Osteoblast (primary cell): ENCODE measurements around the gene YIPF2. TPM values are rescaled to one million over a fixed set of nuclear protein-coding genes. Genes with fewer than 3 reads are reported as not detected.

Experiments used
- DNase-seq: peaks from one replicate; pipeline ENCODE4 v3.0.0; 2011; ENCODE audit warnings: low spot score, mixed read lengths; ENCODE audit not compliant: insufficient read length; ENCODE audit errors: missing footprints
- H2AFZ ChIP-seq: 2 replicates; pipeline ENCODE4 v1.6.0; 2011; ENCODE audit warnings: mild to moderate bottlenecking, low read length
- H3K27ac ChIP-seq: 2 replicates; pipeline ENCODE4 v1.5.1; 2011; ENCODE audit warnings: mild to moderate bottlenecking, low read depth, low read length, moderate library complexity
- H3K27me3 ChIP-seq: 2 replicates; pipeline ENCODE4 v1.6.0; 2012; ENCODE audit warnings: mild to moderate bottlenecking, control low read depth, inconsistent platforms, low read length, moderate library complexity; ENCODE audit not compliant: insufficient read depth
- H3K36me3 ChIP-seq: 2 replicates; pipeline ENCODE4 v1.5.1; 2011; ENCODE audit warnings: mild to moderate bottlenecking, low read length, control low read depth, moderate library complexity; ENCODE audit not compliant: insufficient read depth
- H3K4me1 ChIP-seq: 2 replicates; pipeline ENCODE4 v1.5.1; 2011; ENCODE audit warnings: mild to moderate bottlenecking, low read length, control low read depth, moderate library complexity; ENCODE audit not compliant: insufficient read depth
- H3K4me2 ChIP-seq: 2 replicates; pipeline ENCODE4 v1.6.0; 2011; ENCODE audit warnings: mild to moderate bottlenecking, low read length; ENCODE audit not compliant: insufficient read depth
- H3K4me3 ChIP-seq: fragments of 200-600 bp; sonication (generic); 3 replicates; pipeline ENCODE4 v1.5.1; 2012; ENCODE audit warnings: mild to moderate bottlenecking, low read length, inconsistent platforms; ENCODE audit not compliant: insufficient read depth
- H3K79me2 ChIP-seq: 2 replicates; pipeline ENCODE4 v1.6.0; 2012; ENCODE audit warnings: mild to moderate bottlenecking, low read length, control low read depth, inconsistent platforms; ENCODE audit not compliant: insufficient read depth
- H3K9me3 ChIP-seq: 2 replicates; pipeline ENCODE4 v1.5.1; 2011; ENCODE audit warnings: low read depth, low read length, control low read depth
- H4K20me1 ChIP-seq: 2 replicates; pipeline ENCODE4 v1.6.0; 2012; ENCODE audit warnings: mild to moderate bottlenecking, low read length, control low read depth; ENCODE audit not compliant: insufficient read depth
- CTCF ChIP-seq: IDR thresholded peaks from 2 replicates; pipeline ENCODE4 v1.5.1; 2011; ENCODE audit warnings: mild to moderate bottlenecking, low read depth, low read length, moderate library complexity; ENCODE audit errors: extremely low read depth
- total RNA-seq: library from RNA; depleted of rRNA; stranded (reverse); fragments of >200 nt; gene quantifications from 2 replicates; pipeline ENCODE4 v1.2.3, GENCODE V29; 2012

YIPF2 gene
- total RNA-seq, 1 donor = 126 TPM

- Histone ChIP-seq H3K4me2 (no peak overlapping the region), H3K27me3 (no peaks in the 10 kb centered on the region), H3K4me3 (no peak overlapping the region), H3K36me3 (peaks cover 10% of the 10 kb centered on the region), H3K79me2 (peaks cover 19% of the 10 kb centered on the region), H3K27ac (no peak overlapping the region), H3K4me1 (peaks cover 5% of the 10 kb centered on the region), H2AFZ (no peak overlapping the region), H3K9me3 (no peaks in the 10 kb centered on the region), H4K20me1 (peaks cover 3% of the 10 kb centered on the region)
- DNase-seq = peak; percentile 37
- no peak for TF ChIP-seq CTCF
Measured at GRCh38 chr19:10935371-10936059, 7.1 kb upstream of the YIPF2 start.

- H2AFZ ChIP-seq = peak overlapping the region; percentile 51
- H3K9me3 ChIP-seq = no peaks in the 10 kb centered on the region
- H3K4me3 ChIP-seq = peak overlapping the region; percentile 91
- H3K27me3 ChIP-seq = no peaks in the 10 kb centered on the region
- peaks cover 26% of the 10 kb centered on the region for H3K36me3 ChIP-seq
- H3K4me1 ChIP-seq = peaks cover 17% of the 10 kb centered on the region
- H4K20me1 ChIP-seq = peaks cover 12% of the 10 kb centered on the region
- H3K27ac ChIP-seq = peak overlapping the region; percentile 70
- no peak for TF ChIP-seq CTCF
- peaks cover 57% of the 10 kb centered on the region for H3K79me2 ChIP-seq
- DNase-seq = peak; percentile 14
- H3K4me2 ChIP-seq = peak overlapping the region; percentile 93
Measured at GRCh38 chr19:10929402-10929794, 959 bp upstream of the YIPF2 start.

- Histone ChIP-seq H3K27ac (peak overlapping the region; percentile 70), H3K36me3 (peaks cover 36% of the 10 kb centered on the region), H3K4me2 (peak overlapping the region; percentile 94), H3K27me3 (no peaks in the 10 kb centered on the region), H3K79me2 (peaks cover 62% of the 10 kb centered on the region), H3K4me3 (peak overlapping the region; percentile 91), H4K20me1 (peaks cover 17% of the 10 kb centered on the region), H3K9me3 (no peaks in the 10 kb centered on the region), H2AFZ (peak overlapping the region; percentile 57), H3K4me1 (peaks cover 17% of the 10 kb centered on the region)
- no peak for TF ChIP-seq CTCF
- DNase-seq = peak; percentile 92
Measured at GRCh38 chr19:10927730-10928562, 493 bp downstream of the YIPF2 start.

GRCh38 chr19:10924597-10924996 lies 3.8 kb downstream of the YIPF2 start:
- Histone ChIP-seq H3K4me1 (peaks cover 13% of the 10 kb centered on the region), H3K27me3 (no peaks in the 10 kb centered on the region), H3K79me2 (peaks cover 37% of the 10 kb centered on the region), H4K20me1 (peaks cover 13% of the 10 kb centered on the region), H3K9me3 (no peaks in the 10 kb centered on the region), H3K27ac (no peak overlapping the region), H3K36me3 (peaks cover 48% of the 10 kb centered on the region), H2AFZ (no peak overlapping the region), H3K4me2 (no peak overlapping the region), H3K4me3 (no peak overlapping the region)
- no peak for TF ChIP-seq CTCF
- DNase-seq = peak; percentile 73
